KMS-11 (cell line): Measurements from ENCODE around the gene GRIK1.
"Not testable (repeated sequence)": the region's sequence is repeated elsewhere in the genome, so short reads cannot be mapped to it uniquely, and the experiment has no call there.

Experiments used
- H2AFZ ChIP-seq: fragments of 200-600 bp; sonication (generic); 2 replicates; pipeline ENCODE4 v1.6.1; 2016; ENCODE audit warnings: antibody characterized with exemption, mixed run types, low read depth
- H3K27ac ChIP-seq: fragments of 200-600 bp; sonication (generic); 2 replicates; pipeline ENCODE4 v1.6.1; 2016; ENCODE audit warnings: mild to moderate bottlenecking, mixed run types
- H3K27me3 ChIP-seq: fragments of 200-600 bp; sonication (generic); 2 replicates; pipeline ENCODE4 v1.6.1; 2017; ENCODE audit warnings: mild to moderate bottlenecking, low read depth, mixed run types, moderate library complexity; ENCODE audit not compliant: insufficient read depth
- H3K36me3 ChIP-seq: fragments of 200-600 bp; sonication (generic); 2 replicates; pipeline ENCODE4 v1.6.1; 2017; ENCODE audit warnings: mild to moderate bottlenecking, mixed run types; ENCODE audit not compliant: insufficient read depth
- H3K4me1 ChIP-seq: fragments of 200-600 bp; sonication (generic); 2 replicates; pipeline ENCODE4 v1.6.1; 2016; ENCODE audit warnings: mild to moderate bottlenecking, low read depth, mixed run types; ENCODE audit not compliant: poor library complexity, severe bottlenecking
- H3K4me2 ChIP-seq: fragments of 200-600 bp; sonication (generic); 2 replicates; pipeline ENCODE4 v1.7.0; 2016; ENCODE audit warnings: mild to moderate bottlenecking, mixed run types
- H3K4me3 ChIP-seq: fragments of 200-600 bp; sonication (generic); IDR thresholded peaks from 2 replicates; pipeline ENCODE4 v1.6.1; 2017; ENCODE audit warnings: low read depth, low read length, mixed read lengths; ENCODE audit not compliant: insufficient read depth
- H3K79me2 ChIP-seq: fragments of 200-600 bp; sonication (generic); 2 replicates; pipeline ENCODE4 v1.6.1; 2016; ENCODE audit warnings: low read depth, mixed run types; ENCODE audit not compliant: insufficient read depth
- H3K9ac ChIP-seq: fragments of 200-600 bp; sonication (generic); 2 replicates; pipeline ENCODE4 v1.6.1; 2016; ENCODE audit warnings: mild to moderate bottlenecking, mixed run types
- H4K20me1 ChIP-seq: fragments of 200-600 bp; sonication (generic); 2 replicates; pipeline ENCODE4 v1.6.1; 2016; ENCODE audit warnings: mild to moderate bottlenecking, mixed run types; ENCODE audit not compliant: insufficient read depth
- TF ChIP-seq, protein P1 (sequence below): fragments of 200-600 bp; sonication (generic); conservative IDR thresholded peaks from 2 replicates; pipeline ENCODE4 v1.6.1; 2017; ENCODE audit warnings: low read depth, mild to moderate bottlenecking, antibody characterized with exemption, low read length, moderate library complexity, mixed read lengths

Gene GRIK1

DNA sequence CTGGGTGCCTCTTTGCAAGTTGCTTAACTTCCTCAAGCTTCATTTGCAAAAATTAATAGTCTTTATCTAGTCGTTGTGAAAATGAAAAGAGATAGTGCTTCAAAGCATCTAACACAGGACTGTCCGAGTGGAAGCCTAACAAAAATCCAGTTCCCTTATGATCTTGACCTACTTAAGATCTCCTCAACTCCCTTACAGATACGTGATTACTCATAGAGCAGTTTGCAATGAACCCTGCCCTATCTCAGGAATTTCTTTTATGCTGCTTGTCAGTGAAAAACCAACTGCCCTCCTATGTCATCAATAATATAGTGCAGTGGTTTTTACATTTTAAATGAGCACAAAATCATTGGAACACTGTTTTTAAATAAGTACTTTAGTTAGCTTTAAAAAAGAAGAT lies 326.8 kb downstream of the GRIK1 start:
- no peak overlapping the region for H3K4me2 ChIP-seq
- H3K4me3 ChIP-seq, result no peak overlapping the region
- no peaks in the 10 kb centered on the region for H4K20me1 ChIP-seq
- no peaks in the 10 kb centered on the region for H3K79me2 ChIP-seq
- H2AFZ ChIP-seq, result no peak overlapping the region
- H3K9ac ChIP-seq, result no peak overlapping the region
- H3K27ac ChIP-seq, result no peak overlapping the region
- H3K4me1 ChIP-seq, result no peaks in the 10 kb centered on the region
- TF ChIP-seq, protein P1, sequence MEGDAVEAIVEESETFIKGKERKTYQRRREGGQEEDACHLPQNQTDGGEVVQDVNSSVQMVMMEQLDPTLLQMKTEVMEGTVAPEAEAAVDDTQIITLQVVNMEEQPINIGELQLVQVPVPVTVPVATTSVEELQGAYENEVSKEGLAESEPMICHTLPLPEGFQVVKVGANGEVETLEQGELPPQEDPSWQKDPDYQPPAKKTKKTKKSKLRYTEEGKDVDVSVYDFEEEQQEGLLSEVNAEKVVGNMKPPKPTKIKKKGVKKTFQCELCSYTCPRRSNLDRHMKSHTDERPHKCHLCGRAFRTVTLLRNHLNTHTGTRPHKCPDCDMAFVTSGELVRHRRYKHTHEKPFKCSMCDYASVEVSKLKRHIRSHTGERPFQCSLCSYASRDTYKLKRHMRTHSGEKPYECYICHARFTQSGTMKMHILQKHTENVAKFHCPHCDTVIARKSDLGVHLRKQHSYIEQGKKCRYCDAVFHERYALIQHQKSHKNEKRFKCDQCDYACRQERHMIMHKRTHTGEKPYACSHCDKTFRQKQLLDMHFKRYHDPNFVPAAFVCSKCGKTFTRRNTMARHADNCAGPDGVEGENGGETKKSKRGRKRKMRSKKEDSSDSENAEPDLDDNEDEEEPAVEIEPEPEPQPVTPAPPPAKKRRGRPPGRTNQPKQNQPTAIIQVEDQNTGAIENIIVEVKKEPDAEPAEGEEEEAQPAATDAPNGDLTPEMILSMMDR, result no peak
- no peaks in the 10 kb centered on the region for H3K36me3 ChIP-seq
- no peaks in the 10 kb centered on the region for H3K27me3 ChIP-seq

DNA sequence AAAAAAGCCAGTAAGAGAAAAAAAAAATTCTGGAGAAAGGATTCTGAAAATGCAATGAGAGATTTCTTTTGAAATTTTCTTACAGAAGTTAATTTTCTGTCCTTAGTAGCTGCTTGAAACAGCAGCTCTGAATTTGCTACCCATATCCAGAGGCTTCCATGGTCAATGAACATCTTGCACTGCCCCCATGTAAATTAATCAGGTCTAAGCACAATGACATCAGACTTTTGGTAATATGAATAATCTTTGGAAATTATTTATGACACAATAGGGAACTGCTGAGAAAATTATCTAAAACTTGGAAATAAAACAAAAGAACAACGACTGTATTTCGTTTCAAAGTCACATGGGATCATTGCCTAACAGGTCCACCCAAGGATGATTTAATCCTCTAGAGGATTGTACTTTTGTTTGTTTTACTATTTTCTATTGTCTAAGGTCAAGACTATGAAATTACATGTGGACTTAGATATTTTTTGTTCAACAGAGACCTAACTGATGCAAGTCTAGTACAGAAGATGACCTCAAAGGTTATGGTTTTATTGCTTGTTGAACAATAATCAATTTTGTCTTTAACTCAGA lies 328.9 kb downstream of the GRIK1 start:
- Histone ChIP-seq H4K20me1 (no peaks in the 10 kb centered on the region), H3K27me3 (no peaks in the 10 kb centered on the region), H2AFZ (no peak overlapping the region), H3K27ac (no peak overlapping the region), H3K4me1 (no peaks in the 10 kb centered on the region), H3K9ac (no peak overlapping the region), H3K79me2 (no peaks in the 10 kb centered on the region), H3K36me3 (no peaks in the 10 kb centered on the region), H3K4me3 (no peak overlapping the region), H3K4me2 (no peak overlapping the region)
- TF ChIP-seq, protein P1, result no peak

DNA sequence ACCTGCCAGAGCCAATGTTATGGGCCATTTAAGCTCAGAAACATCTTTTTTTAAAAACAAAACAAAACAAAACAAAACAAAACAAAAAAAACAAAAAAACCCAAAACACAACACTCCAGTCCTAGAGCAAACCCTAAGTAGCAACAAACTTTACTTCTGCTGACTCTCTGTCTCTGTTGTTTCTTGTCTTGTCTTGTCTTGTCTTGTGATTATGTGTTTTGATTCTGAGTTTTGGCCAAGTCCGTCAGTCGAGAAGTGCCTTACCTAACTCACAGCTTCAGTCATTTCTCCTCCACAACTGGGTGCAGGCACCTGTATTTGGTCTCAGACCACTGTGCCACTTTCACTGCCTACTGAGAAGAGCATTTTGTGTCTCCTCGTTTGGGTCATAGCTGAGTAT lies 333.2 kb downstream of the GRIK1 start:
- H4K20me1 ChIP-seq, result no peaks in the 10 kb centered on the region
- H2AFZ ChIP-seq, result no peak overlapping the region
- TF ChIP-seq, protein P1, result no peak
- no peaks in the 10 kb centered on the region for H3K27me3 ChIP-seq
- H3K9ac ChIP-seq, result no peak overlapping the region
- no peaks in the 10 kb centered on the region for H3K4me1 ChIP-seq
- no peak overlapping the region for H3K4me2 ChIP-seq
- H3K79me2 ChIP-seq, result no peaks in the 10 kb centered on the region
- no peaks in the 10 kb centered on the region for H3K36me3 ChIP-seq
- H3K4me3 ChIP-seq, result no peak overlapping the region
- H3K27ac ChIP-seq, result no peak overlapping the region

DNA sequence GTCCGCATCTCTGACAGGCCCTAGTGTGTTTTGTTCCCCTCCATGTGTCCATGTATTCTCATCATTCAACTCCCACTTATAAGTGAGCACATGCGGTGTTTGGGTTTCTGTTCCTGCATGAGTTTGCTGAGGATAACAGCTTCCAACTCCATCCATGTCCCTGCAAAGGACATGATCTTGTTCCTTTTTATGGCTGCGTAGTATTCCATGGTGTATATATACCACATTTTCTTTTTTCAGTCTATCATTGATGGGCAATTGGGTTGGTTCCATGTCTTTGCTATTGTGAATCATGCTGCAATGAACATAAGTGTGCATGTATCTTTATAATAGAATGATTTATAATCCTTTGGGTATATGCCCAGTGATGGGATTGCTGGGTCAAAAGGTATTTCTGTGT lies 334.6 kb downstream of the GRIK1 start:
- H3K27me3 ChIP-seq, H3K27ac ChIP-seq, H3K9ac ChIP-seq, H3K4me2 ChIP-seq, H3K36me3 ChIP-seq, H3K4me1 ChIP-seq, H4K20me1 ChIP-seq, H3K79me2 ChIP-seq, H3K4me3 ChIP-seq, H2AFZ ChIP-seq: not testable (repeated sequence)

DNA sequence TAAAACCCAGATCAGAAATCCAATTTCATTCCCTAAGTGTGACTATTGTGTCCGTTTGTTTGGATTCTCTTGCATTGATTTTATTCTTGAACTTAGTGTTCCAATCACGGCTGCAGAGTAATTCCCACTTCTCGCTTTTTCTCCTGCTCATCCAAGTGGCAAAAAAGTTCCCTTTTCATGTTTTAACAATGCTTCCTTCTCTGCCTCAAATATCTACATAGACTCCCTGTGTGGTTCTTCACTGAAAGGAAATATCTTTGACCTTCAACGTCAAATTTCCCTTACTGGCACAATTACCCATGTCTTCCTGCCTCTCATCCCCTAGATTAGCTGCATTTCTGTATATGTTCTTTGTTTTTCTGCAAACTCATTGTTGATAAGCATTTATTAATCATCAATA lies 335.7 kb downstream of the GRIK1 start:
- TF ChIP-seq, protein P1, result no peak
- no peaks in the 10 kb centered on the region for H3K36me3 ChIP-seq
- H3K9ac ChIP-seq, result no peak overlapping the region
- H3K4me3 ChIP-seq, result no peak overlapping the region
- H3K79me2 ChIP-seq, result no peaks in the 10 kb centered on the region
- no peak overlapping the region for H3K27ac ChIP-seq
- no peaks in the 10 kb centered on the region for H3K27me3 ChIP-seq
- H3K4me1 ChIP-seq, result no peaks in the 10 kb centered on the region
- H2AFZ ChIP-seq, result no peak overlapping the region
- no peaks in the 10 kb centered on the region for H4K20me1 ChIP-seq
- H3K4me2 ChIP-seq, result no peak overlapping the region
